ENCODE results near the gene INO80B.
A peak's percentile ranks its signal among the peaks of the same experiment; 100 is the strongest.

Gene INO80B

DNA sequence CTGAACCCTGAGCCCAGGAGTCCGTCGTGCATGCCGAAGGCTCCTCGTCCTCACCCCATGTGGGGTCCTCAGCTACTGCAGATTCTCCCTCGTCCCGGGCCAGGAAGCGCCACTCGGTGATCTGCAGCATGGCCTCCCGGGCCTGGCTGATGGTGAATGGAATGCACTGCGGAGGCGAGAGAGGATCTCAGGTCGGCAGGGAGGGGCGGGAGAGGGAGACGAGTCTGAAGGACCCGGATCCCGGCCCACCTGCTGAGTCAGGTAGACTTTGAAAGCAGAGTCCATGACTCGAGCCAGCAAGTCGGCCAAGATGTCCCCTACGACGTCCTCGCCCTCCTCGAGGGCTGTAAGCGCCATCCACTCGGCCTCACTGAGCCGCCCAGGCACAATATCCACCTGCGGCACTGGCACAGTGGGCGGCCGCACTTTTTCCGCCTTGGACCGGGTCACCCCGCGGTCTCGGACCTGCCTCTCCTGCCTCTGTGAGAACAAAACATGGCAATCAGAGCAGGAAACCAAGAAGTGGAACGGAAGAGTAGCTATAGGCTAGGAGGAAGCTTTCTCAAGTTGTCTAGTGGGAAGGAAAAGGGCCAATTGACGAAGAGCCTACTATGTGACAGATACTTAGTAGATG lies 39.0 kb upstream of the INO80B start:
- H3K27ac ChIP-seq = no peak overlapping the region
- TF ChIP-seq, protein P1, sequence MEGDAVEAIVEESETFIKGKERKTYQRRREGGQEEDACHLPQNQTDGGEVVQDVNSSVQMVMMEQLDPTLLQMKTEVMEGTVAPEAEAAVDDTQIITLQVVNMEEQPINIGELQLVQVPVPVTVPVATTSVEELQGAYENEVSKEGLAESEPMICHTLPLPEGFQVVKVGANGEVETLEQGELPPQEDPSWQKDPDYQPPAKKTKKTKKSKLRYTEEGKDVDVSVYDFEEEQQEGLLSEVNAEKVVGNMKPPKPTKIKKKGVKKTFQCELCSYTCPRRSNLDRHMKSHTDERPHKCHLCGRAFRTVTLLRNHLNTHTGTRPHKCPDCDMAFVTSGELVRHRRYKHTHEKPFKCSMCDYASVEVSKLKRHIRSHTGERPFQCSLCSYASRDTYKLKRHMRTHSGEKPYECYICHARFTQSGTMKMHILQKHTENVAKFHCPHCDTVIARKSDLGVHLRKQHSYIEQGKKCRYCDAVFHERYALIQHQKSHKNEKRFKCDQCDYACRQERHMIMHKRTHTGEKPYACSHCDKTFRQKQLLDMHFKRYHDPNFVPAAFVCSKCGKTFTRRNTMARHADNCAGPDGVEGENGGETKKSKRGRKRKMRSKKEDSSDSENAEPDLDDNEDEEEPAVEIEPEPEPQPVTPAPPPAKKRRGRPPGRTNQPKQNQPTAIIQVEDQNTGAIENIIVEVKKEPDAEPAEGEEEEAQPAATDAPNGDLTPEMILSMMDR (conservative IDR thresholded peaks at IDR 0.05) = no peak

DNA sequence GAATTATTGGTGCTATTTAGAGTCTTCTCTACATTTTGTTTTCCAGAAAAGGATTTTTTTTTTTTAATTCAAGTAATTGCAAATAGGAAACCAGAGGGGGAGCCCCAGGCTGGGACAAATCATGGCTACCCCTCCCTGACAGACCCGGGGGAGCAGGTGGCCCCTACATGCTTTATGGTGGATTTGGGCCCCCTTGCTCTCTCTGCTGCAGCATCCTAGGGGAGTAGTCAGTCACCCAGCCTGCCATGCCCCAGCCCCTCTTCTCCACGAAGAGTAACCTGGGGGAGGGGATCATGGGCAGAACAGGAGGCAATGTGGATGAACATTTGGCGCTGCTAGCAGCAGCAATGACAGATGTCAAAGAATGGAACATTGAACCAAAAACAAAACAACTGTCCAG lies 38.1 kb upstream of the INO80B start:
- TF ChIP-seq, protein P1 (conservative IDR thresholded peaks at IDR 0.05) = no peak
- H3K27ac ChIP-seq = no peak overlapping the region

DNA sequence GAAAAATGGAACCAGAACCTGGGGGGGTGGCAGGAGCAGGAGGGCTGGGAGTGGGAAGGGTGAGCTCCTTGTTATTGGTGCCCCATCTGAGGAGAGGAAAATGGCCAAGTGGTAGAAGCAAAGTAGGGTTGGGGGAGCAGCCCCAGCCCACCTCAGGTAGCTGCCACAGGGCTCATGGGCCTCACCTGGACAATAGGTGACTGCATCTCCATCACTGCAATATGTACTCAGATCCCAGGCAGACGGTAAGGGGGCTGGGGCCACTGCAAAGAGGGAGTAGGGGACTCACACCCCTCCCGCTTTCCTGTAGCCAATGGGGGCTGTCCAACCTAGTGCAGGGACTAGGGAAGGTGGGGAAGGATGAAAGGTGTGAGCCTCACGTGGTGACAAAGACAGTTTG lies 37.7 kb upstream of the INO80B start:
- H3K27ac ChIP-seq = no peak overlapping the region
- TF ChIP-seq, protein P1 (conservative IDR thresholded peaks at IDR 0.05) = no peak

DNA sequence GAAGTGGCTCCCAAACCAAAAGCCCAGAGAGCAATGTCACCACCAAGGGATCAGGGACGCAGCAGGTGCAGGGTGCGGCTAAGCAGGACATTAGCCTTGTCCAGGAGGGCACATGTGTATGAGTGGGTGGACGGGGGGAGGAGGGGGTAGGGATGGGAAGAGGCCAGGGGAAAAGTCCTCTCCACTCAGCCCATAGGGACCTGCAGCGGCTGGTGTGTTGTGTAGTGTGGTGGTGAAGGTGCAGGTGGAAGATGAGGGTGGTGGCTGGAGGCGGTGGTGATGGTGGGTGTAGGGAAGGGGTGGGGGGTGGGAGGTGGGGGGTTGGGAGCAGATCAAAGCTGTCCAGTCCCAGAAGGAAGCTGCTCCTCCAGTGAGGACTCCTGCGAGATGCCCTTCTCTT lies 37.1 kb upstream of the INO80B start:
- no peak overlapping the region for H3K27ac ChIP-seq
- TF ChIP-seq, protein P1 (conservative IDR thresholded peaks at IDR 0.05) = no peak

DNA sequence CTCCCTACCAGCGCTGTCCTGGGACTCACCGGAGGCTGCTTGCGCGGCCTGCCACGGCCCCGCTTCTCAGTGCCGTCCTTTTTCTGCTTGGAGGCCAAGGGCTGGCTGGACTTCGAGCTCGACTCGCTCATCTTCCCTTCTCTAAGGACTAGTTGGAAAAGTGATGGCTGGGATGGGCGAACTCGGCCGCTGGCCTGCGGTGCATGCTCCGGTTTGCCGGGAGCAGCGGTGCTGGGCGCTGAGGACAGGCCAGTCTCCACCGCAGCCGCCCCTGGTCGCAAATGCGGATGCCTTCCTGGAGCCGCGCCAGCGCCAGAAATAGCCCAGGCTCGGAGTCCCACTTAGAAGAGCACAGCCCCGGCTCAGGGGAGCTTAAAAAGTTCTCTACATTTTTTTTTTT lies 36.6 kb upstream of the INO80B start:
- H3K27ac ChIP-seq = no peak overlapping the region
- TF ChIP-seq, protein P1 (conservative IDR thresholded peaks at IDR 0.05) = no peak

DNA sequence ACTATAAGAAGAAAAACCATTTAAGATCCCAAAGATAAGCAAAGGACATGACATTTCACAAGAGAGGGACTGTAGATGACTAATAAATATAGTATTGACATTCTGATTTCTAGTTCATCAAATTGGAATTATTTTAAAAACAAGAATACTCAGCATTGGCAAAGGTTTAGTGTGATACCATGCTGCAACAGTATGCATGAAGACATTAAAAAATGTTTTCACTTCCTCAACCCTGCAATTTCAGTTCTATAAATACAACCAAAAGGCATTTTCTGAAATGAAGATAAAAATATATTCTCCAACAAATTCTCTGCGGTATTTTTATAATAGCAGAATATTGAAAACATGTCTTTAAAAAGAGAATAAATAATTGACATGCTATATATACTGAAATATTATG lies 35.5 kb upstream of the INO80B start:
- TF ChIP-seq, protein P1 (conservative IDR thresholded peaks at IDR 0.05) = no peak
- no peak overlapping the region for H3K27ac ChIP-seq

DNA sequence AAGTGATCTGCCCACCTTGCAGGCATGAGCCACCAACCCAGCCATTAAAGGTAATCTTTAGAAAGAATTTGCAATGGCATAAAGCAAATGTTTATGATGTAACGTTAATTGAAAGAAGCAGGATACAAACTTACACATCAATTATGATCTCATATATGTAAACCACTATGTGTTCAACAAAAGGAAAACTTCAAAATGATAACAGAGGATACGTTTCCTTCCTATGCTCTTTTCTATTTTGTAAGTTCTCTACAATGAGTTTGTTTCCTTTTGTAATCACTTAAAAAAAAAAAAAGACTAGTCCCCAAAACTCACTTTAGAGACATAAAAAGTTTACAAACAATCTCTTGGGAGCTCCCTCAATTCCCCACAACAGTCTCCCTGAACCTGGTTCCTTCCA lies 34.9 kb upstream of the INO80B start:
- no peak overlapping the region for H3K27ac ChIP-seq
- TF ChIP-seq, protein P1 (conservative IDR thresholded peaks at IDR 0.05) = no peak

DNA sequence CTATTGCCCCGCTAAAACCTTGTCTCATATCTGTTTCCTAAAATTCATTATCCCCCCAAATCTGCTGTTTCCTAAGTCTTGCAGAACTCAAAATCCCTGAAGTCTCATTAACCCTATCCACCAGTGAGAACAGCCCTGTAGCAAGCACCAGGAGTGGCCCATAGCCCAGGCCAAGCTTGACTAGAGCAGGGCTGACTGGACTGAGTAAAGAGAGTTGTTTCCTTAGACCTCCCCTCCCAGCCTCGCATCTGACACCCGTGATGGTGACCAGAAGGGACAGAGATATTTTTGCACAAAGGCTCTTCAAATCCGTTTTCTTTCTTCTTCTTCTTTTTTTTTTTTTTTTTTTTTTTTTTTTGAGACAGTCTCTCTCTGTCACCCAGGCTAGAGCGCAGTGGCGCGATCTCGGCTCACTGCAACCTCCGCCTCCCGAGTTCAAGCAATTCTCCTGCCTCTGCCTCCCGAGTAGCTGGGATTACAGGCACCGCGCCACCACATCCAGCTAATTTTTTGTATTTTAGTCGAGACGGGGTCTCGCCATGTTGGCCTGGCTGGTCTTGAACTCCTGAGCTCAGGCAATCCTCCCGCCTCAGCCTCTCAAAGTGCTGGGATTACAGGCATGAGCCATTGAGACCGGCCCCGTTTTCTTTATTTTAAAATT lies 34.3 kb upstream of the INO80B start:
- peak overlapping the region; percentile 75 for H3K27ac ChIP-seq
